H1 (cell line): Measurements from ENCODE around the gene GABPB2. TPM values are rescaled to one million over a fixed set of nuclear protein-coding genes. Genes with fewer than 3 reads are reported as not detected.

Source experiments
- BACH1 ChIP-seq: IDR thresholded peaks from 2 replicates; pipeline ENCODE4 v1.6.1; 2012; ENCODE audit warnings: low read length, improper control_type of control experiment
- CBX8 ChIP-seq: fragments of 300-800, 300-1000 bp; sonication (generic); IDR thresholded peaks from 2 replicates; pipeline ENCODE4 v1.7.1; 2016; ENCODE audit warnings: low read depth, low read length, borderline replicate concordance
- CHD1 ChIP-seq: IDR thresholded peaks from 2 replicates; pipeline ENCODE4 v1.6.1; 2012; ENCODE audit warnings: low read depth, low read length, improper control_type of control experiment
- MAFK ChIP-seq: IDR thresholded peaks from 2 replicates; pipeline ENCODE4 v1.6.1; 2012; ENCODE audit warnings: low read depth, mild to moderate bottlenecking, improper control_type of control experiment, low read length
- RFX5 ChIP-seq: IDR thresholded peaks from 2 replicates; pipeline ENCODE4 v1.6.1; 2011; ENCODE audit warnings: low read depth, low read length, improper control_type of control experiment, borderline replicate concordance
- polyA plus RNA-seq, 7 experiments: library from polyadenylated mRNA; depleted of rRNA in 3 of 7; stranded (reverse) in 5 of 7; unstranded in 2 of 7; fragments of >200 nt in 5 of 7; fragments of 200-250 nt in 2 of 7; gene quantifications; 1 replicate in 5 of 7; 2 replicates in 1 of 7; 4 replicates in 1 of 7; pipeline versions ENCODE4 v1.2.1 to v1.2.3, GENCODE V29; 2011 to 2013; ENCODE audit warnings: missing spikeins in 2 of 7, mixed read lengths in 2 of 7
- total RNA-seq: library from RNA; stranded (reverse); fragmentation: NEBNext Ultra II Directional; extraction: Animal tissue kit (Norgen Biotek cat#: 25700); gene quantifications from 2 replicates; pipeline ENCODE4 v1.2.1, GENCODE V29; 2021
- TF ChIP-seq, protein P1 (sequence below): IDR thresholded peaks from 2 replicates; pipeline ENCODE4 v1.6.1; 2012; ENCODE audit warnings: inconsistent platforms

The GABPB2 gene
- total and polyA plus RNA-seq, 2 of the 8 experiments (the other 6 are each of a cell fraction or from before 2014, with no cell fraction given): 1.8 to 2.4 TPM

DNA sequence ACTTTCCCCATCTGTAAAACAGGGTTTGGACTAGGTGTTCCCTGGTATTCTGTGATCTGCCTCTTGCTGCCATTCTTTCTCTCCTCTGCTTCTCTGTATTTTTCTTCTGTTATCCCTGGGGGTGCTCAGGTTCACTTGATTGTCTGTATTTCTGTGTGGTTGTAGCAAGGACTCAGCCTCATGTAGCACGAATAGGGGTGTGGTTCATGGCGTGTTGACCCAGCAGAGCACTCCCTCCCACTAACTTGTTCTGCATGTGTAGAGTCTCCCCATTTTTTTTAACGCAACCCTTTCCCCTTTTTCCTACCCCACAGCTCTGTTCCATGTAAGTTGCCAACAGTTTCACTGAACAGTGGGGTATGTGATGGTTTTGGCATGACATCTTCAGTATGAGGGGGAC lies 35.4 kb upstream of the GABPB2 start (continued):
- TF ChIP-seq RFX5 (no peak), CHD1 (no peak), MAFK (no peak), CBX8 (no peak), BACH1 (no peak)
- TF ChIP-seq, protein P1, sequence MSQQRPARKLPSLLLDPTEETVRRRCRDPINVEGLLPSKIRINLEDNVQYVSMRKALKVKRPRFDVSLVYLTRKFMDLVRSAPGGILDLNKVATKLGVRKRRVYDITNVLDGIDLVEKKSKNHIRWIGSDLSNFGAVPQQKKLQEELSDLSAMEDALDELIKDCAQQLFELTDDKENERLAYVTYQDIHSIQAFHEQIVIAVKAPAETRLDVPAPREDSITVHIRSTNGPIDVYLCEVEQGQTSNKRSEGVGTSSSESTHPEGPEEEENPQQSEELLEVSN: no peak
